ENCODE measurements around the gene CIT. TPM values are rescaled to one million over a fixed set of nuclear protein-coding genes. Genes with fewer than 3 reads are reported as not detected.

Gene CIT
- total and polyA plus RNA-seq, 4 donors, result 0.31 to 24.7 (median 1.8) TPM

DNA sequence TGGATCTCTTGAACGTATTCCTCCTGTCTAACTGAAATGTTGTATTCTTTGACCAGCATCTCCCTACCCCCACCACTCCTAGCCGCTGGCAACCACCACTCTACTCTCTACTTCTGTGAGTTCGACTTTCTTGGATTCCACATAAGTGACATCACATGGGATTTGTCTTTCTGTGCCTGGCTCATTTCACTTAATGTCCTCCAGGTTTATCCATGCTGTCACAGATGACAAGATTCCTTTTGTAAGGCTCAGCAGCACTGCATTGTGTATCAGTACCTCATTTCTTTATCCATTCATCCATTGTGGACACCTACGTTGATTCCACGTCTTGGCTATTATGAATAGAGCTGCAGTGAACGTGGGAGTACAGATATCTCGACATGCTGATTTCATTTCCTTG, 198.7 kb downstream of the CIT start:
- peaks cover 5 to 25% (median 16%) of the 10 kb centered on the region in 4 donors for H3K4me1 ChIP-seq (ENCODE audit: control insufficient read depth in 4 of 4, insufficient read depth in 4 of 4, low read length in 3 of 4)
- no peak overlapping the region for H3K4me3 ChIP-seq (ENCODE audit: low read depth in 1 of 3, low read length in 3 of 3)
- peaks cover 0 to 69% (median 52%) of the 10 kb centered on the region in 4 donors for H3K36me3 ChIP-seq (ENCODE audit: control insufficient read depth in 4 of 4, insufficient read depth in 3 of 4, low read depth in 1 of 4, low read length in 3 of 4)
- no peak for DNase-seq (ENCODE audit: low spot score)
- TF ChIP-seq FOXA1 (IDR thresholded peaks at IDR 0.05) (no peak), RAD21 (IDR thresholded peaks at IDR 0.05) (no peak), EGR1 (IDR thresholded peaks at IDR 0.05; ENCODE audit: low read depth in 2 of 2) (no peak)
- no peak overlapping the region for H3K27ac ChIP-seq (ENCODE audit: low read depth in 1 of 2, low read length in 2 of 2)
- no peaks in the 10 kb centered on the region for H3K9me3 ChIP-seq (ENCODE audit: control insufficient read depth in 4 of 4, low read length in 3 of 4)
- no peaks in the 10 kb centered on the region for H3K27me3 ChIP-seq (ENCODE audit: control insufficient read depth in 4 of 4, insufficient read depth in 4 of 4, low read length in 3 of 4)
- no peak overlapping the region for H3K9ac ChIP-seq (ENCODE audit: low read depth in 1 of 2, low read length in 2 of 2)
- 94% methylated on average over 7 of the region's 7 CpGs for WGBS

DNA sequence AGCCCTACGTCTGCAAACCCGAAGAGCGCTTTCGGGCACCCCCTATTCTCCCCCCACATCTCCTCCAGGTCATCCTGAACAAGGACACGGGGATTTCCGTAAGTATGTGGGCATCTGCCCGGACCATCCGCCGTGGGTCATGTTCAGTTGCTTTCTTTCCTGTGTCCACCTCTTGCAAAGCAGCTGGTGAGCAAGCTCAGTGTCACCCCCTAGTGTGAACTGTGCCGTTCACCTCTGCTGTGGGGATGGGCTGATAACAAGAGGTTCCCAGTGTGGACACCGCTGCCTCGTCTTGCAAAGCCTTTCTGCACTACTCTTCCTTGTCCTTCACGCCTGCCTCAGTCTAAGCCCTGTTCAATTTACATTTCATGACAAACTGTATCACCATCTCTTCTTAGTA, 200.5 kb downstream of the CIT start:
- Histone ChIP-seq H3K27me3 (ENCODE audit: control insufficient read depth in 4 of 4, insufficient read depth in 4 of 4, low read length in 3 of 4) (no peaks in the 10 kb centered on the region), H3K27ac (ENCODE audit: low read depth in 1 of 2, low read length in 2 of 2) (no peak overlapping the region), H3K9ac (ENCODE audit: low read depth in 1 of 2, low read length in 2 of 2) (no peak overlapping the region), H3K4me1 (ENCODE audit: control insufficient read depth in 4 of 4, insufficient read depth in 4 of 4, low read length in 3 of 4) (peaks cover 0 to 11% (median 5%) of the 10 kb centered on the region in 4 donors), H3K36me3 (ENCODE audit: control insufficient read depth in 4 of 4, insufficient read depth in 3 of 4, low read depth in 1 of 4, low read length in 3 of 4) (peaks cover 3 to 84% (median 59%) of the 10 kb centered on the region in 4 donors), H3K9me3 (ENCODE audit: control insufficient read depth in 4 of 4, low read length in 3 of 4) (no peaks in the 10 kb centered on the region), H3K4me3 (ENCODE audit: low read depth in 1 of 3, low read length in 3 of 3) (no peak overlapping the region)
- TF ChIP-seq HNF4G (IDR thresholded peaks at IDR 0.05) (no peak), FOXA2 (IDR thresholded peaks at IDR 0.05) (no peak), EGR1 (IDR thresholded peaks at IDR 0.05; ENCODE audit: low read depth in 2 of 2) (no peak), HNF4A (conservative IDR thresholded peaks at IDR 0.05) (no peak), TAF1 (conservative IDR thresholded peaks at IDR 0.05) (no peak), RAD21 (IDR thresholded peaks at IDR 0.05) (no peak), YY1 (IDR thresholded peaks at IDR 0.05) (no peak), GABPA (IDR thresholded peaks at IDR 0.05 in 1 of 2, conservative IDR thresholded peaks at IDR 0.05 in 1 of 2) (no peak), SP1 (IDR thresholded peaks at IDR 0.05) (no peak)
- TF ChIP-seq, protein P1, sequence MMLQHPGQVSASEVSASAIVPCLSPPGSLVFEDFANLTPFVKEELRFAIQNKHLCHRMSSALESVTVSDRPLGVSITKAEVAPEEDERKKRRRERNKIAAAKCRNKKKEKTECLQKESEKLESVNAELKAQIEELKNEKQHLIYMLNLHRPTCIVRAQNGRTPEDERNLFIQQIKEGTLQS (IDR thresholded peaks at IDR 0.05), result no peak
- TF ChIP-seq, protein P2, sequence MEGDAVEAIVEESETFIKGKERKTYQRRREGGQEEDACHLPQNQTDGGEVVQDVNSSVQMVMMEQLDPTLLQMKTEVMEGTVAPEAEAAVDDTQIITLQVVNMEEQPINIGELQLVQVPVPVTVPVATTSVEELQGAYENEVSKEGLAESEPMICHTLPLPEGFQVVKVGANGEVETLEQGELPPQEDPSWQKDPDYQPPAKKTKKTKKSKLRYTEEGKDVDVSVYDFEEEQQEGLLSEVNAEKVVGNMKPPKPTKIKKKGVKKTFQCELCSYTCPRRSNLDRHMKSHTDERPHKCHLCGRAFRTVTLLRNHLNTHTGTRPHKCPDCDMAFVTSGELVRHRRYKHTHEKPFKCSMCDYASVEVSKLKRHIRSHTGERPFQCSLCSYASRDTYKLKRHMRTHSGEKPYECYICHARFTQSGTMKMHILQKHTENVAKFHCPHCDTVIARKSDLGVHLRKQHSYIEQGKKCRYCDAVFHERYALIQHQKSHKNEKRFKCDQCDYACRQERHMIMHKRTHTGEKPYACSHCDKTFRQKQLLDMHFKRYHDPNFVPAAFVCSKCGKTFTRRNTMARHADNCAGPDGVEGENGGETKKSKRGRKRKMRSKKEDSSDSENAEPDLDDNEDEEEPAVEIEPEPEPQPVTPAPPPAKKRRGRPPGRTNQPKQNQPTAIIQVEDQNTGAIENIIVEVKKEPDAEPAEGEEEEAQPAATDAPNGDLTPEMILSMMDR (IDR thresholded peaks at IDR 0.05; ENCODE audit: low read depth, low read length, missing input control), result no peak
- TF ChIP-seq, protein P3, sequence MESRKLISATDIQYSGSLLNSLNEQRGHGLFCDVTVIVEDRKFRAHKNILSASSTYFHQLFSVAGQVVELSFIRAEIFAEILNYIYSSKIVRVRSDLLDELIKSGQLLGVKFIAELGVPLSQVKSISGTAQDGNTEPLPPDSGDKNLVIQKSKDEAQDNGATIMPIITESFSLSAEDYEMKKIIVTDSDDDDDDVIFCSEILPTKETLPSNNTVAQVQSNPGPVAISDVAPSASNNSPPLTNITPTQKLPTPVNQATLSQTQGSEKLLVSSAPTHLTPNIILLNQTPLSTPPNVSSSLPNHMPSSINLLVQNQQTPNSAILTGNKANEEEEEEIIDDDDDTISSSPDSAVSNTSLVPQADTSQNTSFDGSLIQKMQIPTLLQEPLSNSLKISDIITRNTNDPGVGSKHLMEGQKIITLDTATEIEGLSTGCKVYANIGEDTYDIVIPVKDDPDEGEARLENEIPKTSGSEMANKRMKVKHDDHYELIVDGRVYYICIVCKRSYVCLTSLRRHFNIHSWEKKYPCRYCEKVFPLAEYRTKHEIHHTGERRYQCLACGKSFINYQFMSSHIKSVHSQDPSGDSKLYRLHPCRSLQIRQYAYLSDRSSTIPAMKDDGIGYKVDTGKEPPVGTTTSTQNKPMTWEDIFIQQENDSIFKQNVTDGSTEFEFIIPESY (IDR thresholded peaks at IDR 0.05), result no peak
- TF ChIP-seq, protein P4, sequence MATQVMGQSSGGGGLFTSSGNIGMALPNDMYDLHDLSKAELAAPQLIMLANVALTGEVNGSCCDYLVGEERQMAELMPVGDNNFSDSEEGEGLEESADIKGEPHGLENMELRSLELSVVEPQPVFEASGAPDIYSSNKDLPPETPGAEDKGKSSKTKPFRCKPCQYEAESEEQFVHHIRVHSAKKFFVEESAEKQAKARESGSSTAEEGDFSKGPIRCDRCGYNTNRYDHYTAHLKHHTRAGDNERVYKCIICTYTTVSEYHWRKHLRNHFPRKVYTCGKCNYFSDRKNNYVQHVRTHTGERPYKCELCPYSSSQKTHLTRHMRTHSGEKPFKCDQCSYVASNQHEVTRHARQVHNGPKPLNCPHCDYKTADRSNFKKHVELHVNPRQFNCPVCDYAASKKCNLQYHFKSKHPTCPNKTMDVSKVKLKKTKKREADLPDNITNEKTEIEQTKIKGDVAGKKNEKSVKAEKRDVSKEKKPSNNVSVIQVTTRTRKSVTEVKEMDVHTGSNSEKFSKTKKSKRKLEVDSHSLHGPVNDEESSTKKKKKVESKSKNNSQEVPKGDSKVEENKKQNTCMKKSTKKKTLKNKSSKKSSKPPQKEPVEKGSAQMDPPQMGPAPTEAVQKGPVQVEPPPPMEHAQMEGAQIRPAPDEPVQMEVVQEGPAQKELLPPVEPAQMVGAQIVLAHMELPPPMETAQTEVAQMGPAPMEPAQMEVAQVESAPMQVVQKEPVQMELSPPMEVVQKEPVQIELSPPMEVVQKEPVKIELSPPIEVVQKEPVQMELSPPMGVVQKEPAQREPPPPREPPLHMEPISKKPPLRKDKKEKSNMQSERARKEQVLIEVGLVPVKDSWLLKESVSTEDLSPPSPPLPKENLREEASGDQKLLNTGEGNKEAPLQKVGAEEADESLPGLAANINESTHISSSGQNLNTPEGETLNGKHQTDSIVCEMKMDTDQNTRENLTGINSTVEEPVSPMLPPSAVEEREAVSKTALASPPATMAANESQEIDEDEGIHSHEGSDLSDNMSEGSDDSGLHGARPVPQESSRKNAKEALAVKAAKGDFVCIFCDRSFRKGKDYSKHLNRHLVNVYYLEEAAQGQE (IDR thresholded peaks at IDR 0.05), result no peak
- DNase-seq (ENCODE audit: low spot score), result no peak
- 94% methylated on average over 13 of the region's 13 CpGs for WGBS
